Hepatocyte (in vitro differentiated cells): Measurements from ENCODE around the gene PHACTR3. TPM values are rescaled to one million over a fixed set of nuclear protein-coding genes. Genes with fewer than 3 reads are reported as not detected.

Source experiments
- DNase-seq: peaks from one replicate; pipeline ENCODE4 v3.0.0-alpha.2; 2016; ENCODE audit warnings: low spot score
- H2AFZ ChIP-seq: fragments of 200-600 bp; sonication (generic); 2 replicates; pipeline ENCODE4 v1.6.0; 2016; ENCODE audit warnings: antibody characterized with exemption, mild to moderate bottlenecking
- H3K27ac ChIP-seq: fragments of 200-600 bp; sonication (generic); 2 replicates; pipeline ENCODE4 v1.5.1; 2016; ENCODE audit warnings: mild to moderate bottlenecking
- H3K27me3 ChIP-seq: fragments of 200-600 bp; sonication (generic); 2 replicates; pipeline ENCODE4 v1.6.1; 2016
- H3K36me3 ChIP-seq: fragments of 200-600 bp; sonication (generic); replicated peaks from 2 replicates; pipeline ENCODE4 v1.5.1; 2016; ENCODE audit warnings: low read depth; ENCODE audit not compliant: insufficient read depth
- H3K4me1 ChIP-seq: fragments of 200-600 bp; sonication (generic); 2 replicates; pipeline ENCODE4 v1.5.1; 2016; ENCODE audit warnings: mild to moderate bottlenecking, moderate library complexity; ENCODE audit not compliant: insufficient read depth
- H3K4me2 ChIP-seq: fragments of 200-600 bp; sonication (generic); 2 replicates; pipeline ENCODE4 v1.6.0; 2016
- H3K4me3 ChIP-seq: fragments of 200-600 bp; sonication (generic); 2 replicates; pipeline ENCODE4 v1.5.1; 2016; ENCODE audit warnings: mild to moderate bottlenecking
- H3K79me2 ChIP-seq: fragments of 200-600 bp; sonication (generic); 2 replicates; pipeline ENCODE4 v1.6.0; 2017; ENCODE audit warnings: mild to moderate bottlenecking
- H3K9me2 ChIP-seq: fragments of 200-600 bp; sonication (generic); replicated peaks from 2 replicates; pipeline ENCODE4 v1.6.0; 2017; ENCODE audit warnings: mild to moderate bottlenecking; ENCODE audit not compliant: insufficient read depth
- H3K9me3 ChIP-seq: fragments of 200-600 bp; sonication (generic); 2 replicates; pipeline ENCODE4 v1.5.1; 2016; ENCODE audit warnings: low read depth, mild to moderate bottlenecking
- H4K20me1 ChIP-seq: fragments of 200-600 bp; sonication (generic); 2 replicates; pipeline ENCODE4 v1.6.0; 2016; ENCODE audit warnings: mild to moderate bottlenecking; ENCODE audit not compliant: insufficient read depth, poor library complexity, severe bottlenecking
- CTCF ChIP-seq: fragments of 200-600 bp; sonication (generic); IDR thresholded peaks from 2 replicates; pipeline ENCODE4 v1.5.1; 2016; ENCODE audit warnings: antibody characterized with exemption, mild to moderate bottlenecking; ENCODE audit not compliant: poor library complexity
- EZH2 ChIP-seq: fragments of 200-600 bp; sonication (generic); IDR thresholded peaks from 2 replicates; pipeline ENCODE4 v1.6.1; 2016; ENCODE audit warnings: antibody characterized with exemption, mild to moderate bottlenecking, borderline replicate concordance
- EZH2phosphoT487 ChIP-seq: fragments of 200-600 bp; sonication (generic); IDR thresholded peaks from one replicate; pipeline ENCODE4 v1.6.1; 2018; ENCODE audit warnings: antibody characterized with exemption, mild to moderate bottlenecking, low read depth, moderate library complexity; ENCODE audit not compliant: unreplicated experiment, severe bottlenecking
- WGBS: methylation state at CpG from one replicate; pipeline ENCODE4 v1.1.6; 2016; ENCODE audit warnings: low lambda C conversion rate; ENCODE audit errors: missing lambda C conversion rate; 5-methylcytosine and 5-hydroxymethylcytosine counted together
- polyA plus RNA-seq: library from polyadenylated mRNA; unstranded; fragments of >200 nt; fragmentation: Nextera tagmentation; extraction: Ambion mirVana; gene quantifications from 2 replicates; pipeline ENCODE4 v1.2.1, GENCODE V29; 2016
- total RNA-seq: library from RNA; depleted of rRNA; stranded (reverse); fragments of >200 nt; gene quantifications from 2 replicates; pipeline ENCODE4 v1.2.3, GENCODE V29; 2014

Gene PHACTR3
- total and polyA plus RNA-seq, 2 experiments from 2014 or later, result 5.2 to 7.5 TPM

- DNase-seq, result peak; percentile 72
Measured at GRCh38 chr20:59825944-59826759, 221.8 kb downstream of the PHACTR3 start.

GRCh38 chr20:59827138-59828056 is 223.1 kb downstream of the PHACTR3 start:
- Histone ChIP-seq H3K4me1 (peaks cover 5% of the 10 kb centered on the region), H3K27ac (peak overlapping the region; percentile 83), H3K36me3 (no peaks in the 10 kb centered on the region), H3K4me2 (no peak overlapping the region), H3K27me3 (no peaks in the 10 kb centered on the region), H3K4me3 (no peak overlapping the region), H3K9me3 (no peaks in the 10 kb centered on the region), H3K9me2 (no peaks in the 10 kb centered on the region), H2AFZ (no peak overlapping the region), H4K20me1 (no peaks in the 10 kb centered on the region), H3K79me2 (no peaks in the 10 kb centered on the region)
- TF ChIP-seq EZH2, result no peak
- TF ChIP-seq CTCF, result no peak
- TF ChIP-seq EZH2phosphoT487, result no peak
- DNase-seq, result no peak
- 86% methylated on average over 16 of the region's 16 CpGs for WGBS

More at GRCh38 chr20:59825944-59826759, 221.8 kb downstream of the PHACTR3 start:
- TF ChIP-seq EZH2, result no peak
- TF ChIP-seq EZH2phosphoT487, result no peak
- TF ChIP-seq CTCF, result no peak
- Histone ChIP-seq H3K4me2 (no peak overlapping the region), H3K27me3 (no peaks in the 10 kb centered on the region), H3K36me3 (no peaks in the 10 kb centered on the region), H3K79me2 (no peaks in the 10 kb centered on the region), H3K4me1 (peaks cover 5% of the 10 kb centered on the region), H2AFZ (no peak overlapping the region), H4K20me1 (no peaks in the 10 kb centered on the region), H3K9me3 (no peaks in the 10 kb centered on the region), H3K27ac (peak overlapping the region; percentile 83), H3K4me3 (no peak overlapping the region), H3K9me2 (no peaks in the 10 kb centered on the region)
- WGBS, result 74% methylated on average over 10 of the region's 11 CpGs

- H3K9me2 ChIP-seq, result no peaks in the 10 kb centered on the region
- H3K27me3 ChIP-seq, result no peaks in the 10 kb centered on the region
- H2AFZ ChIP-seq, result no peak overlapping the region
Measured at GRCh38 chr20:59828125-59829053, 224.0 kb downstream of the PHACTR3 start.

More at GRCh38 chr20:59828125-59829053, 224.0 kb downstream of the PHACTR3 start:
- Histone ChIP-seq H3K4me3 (no peak overlapping the region), H3K79me2 (no peaks in the 10 kb centered on the region), H3K4me1 (peaks cover 5% of the 10 kb centered on the region), H3K36me3 (no peaks in the 10 kb centered on the region), H3K4me2 (no peak overlapping the region), H3K9me3 (no peaks in the 10 kb centered on the region), H3K27ac (no peak overlapping the region), H4K20me1 (no peaks in the 10 kb centered on the region)
- WGBS, result 91% methylated on average over 15 of the region's 15 CpGs
- DNase-seq, result no peak
- TF ChIP-seq EZH2 (no peak), CTCF (no peak), EZH2phosphoT487 (no peak)
